Gastrocnemius medialis (tissue), 4 donors: ENCODE data around the gene FPR3. TPM values are rescaled to one million over a fixed set of nuclear protein-coding genes. Genes with fewer than 3 reads are reported as not detected.

Experiments
- ATAC-seq, 2 donors: fragments of 150-250 bp; one replicate each; pipeline ENCODE4 v1.9.1; 2016
- DNase-seq, 2 donors: peaks; one replicate each; pipeline ENCODE4 v3.0.0-alpha.2; 2019
- H3K27ac ChIP-seq, 4 donors: fragments of 200-600 bp; sonication (generic); 1 replicate in 1 of 4; 2 replicates in 3 of 4; pipeline ENCODE4 v1.5.1; 2016 to 2018; ENCODE audit warnings: mild to moderate bottlenecking in 2 of 4, moderate library complexity in 1 of 4
- H3K27me3 ChIP-seq, 3 donors: fragments of 200-600 bp; sonication (generic) in 2 of 3; 1 replicate in 1 of 3; 2 replicates in 2 of 3; pipeline versions ENCODE4 v1.5.1 to v1.6.0; 2016 to 2019; ENCODE audit warnings: mild to moderate bottlenecking in 1 of 3, moderate library complexity in 1 of 3
- H3K36me3 ChIP-seq, 2 donors: fragments of 200-600 bp; sonication (generic) in 1 of 2; one replicate each; pipeline ENCODE4 v1.5.1; 2017 to 2018
- H3K4me1 ChIP-seq, 2 donors: fragments of 200-600 bp; sonication (generic) in 1 of 2; one replicate each; pipeline ENCODE4 v1.5.1; 2016 to 2017; ENCODE audit warnings: mild to moderate bottlenecking in 2 of 2
- H3K4me3 ChIP-seq, 4 donors: fragments of 200-600 bp; sonication (generic) in 3 of 4; 1 replicate in 1 of 4; 2 replicates in 3 of 4; pipeline ENCODE4 v1.5.1; 2016 to 2019; ENCODE audit warnings: mild to moderate bottlenecking in 2 of 4
- H3K9me3 ChIP-seq, 3 donors: fragments of 200-600 bp; sonication (generic) in 2 of 3; 1 replicate in 1 of 3; 2 replicates in 2 of 3; pipeline ENCODE4 v1.5.1; 2016 to 2019
- POLR2A ChIP-seq, 2 donors: fragments of 450-650 bp; IDR thresholded peaks; one replicate each; pipeline ENCODE4 v1.6.1; 2017; ENCODE audit warnings: antibody characterized with exemption in 2 of 2, mild to moderate bottlenecking in 2 of 2, moderate library complexity in 2 of 2
- in situ Hi-C, 4 donors: fragments of 200-750 bp; cut with MboI; loops; one replicate each; pipeline versions ENCODE4 v1.15.0 to v1.8.0; 2017; ENCODE audit warnings: low sequenced_read_pairs in 4 of 4
- intact Hi-C: fragments of 100-400 bp; cut with DNase I; formaldehyde crosslinking; loops from one replicate; pipeline ENCODE4 v1.15.1; 2023; ENCODE audit warnings: low total_unique reads
- total RNA-seq, 4 donors: library from RNA; depleted of rRNA; stranded (reverse); fragments of >200 nt; gene quantifications; one replicate each; pipeline versions ENCODE4 v1.1.0 to v1.2.3, GENCODE V29; 2016
- TF ChIP-seq, protein P1 (sequence below), 5 experiments: fragments of 450-650 bp in 3 of 5; fragments of 200-600 bp in 2 of 5; sonication (generic) in 2 of 5; IDR thresholded peaks in 4 of 5; conservative IDR thresholded peaks in 1 of 5; 1 replicate in 4 of 5; 2 replicates in 1 of 5; pipeline ENCODE4 v1.5.1; 2016 to 2019; ENCODE audit warnings: antibody characterized with exemption in 5 of 5, mild to moderate bottlenecking in 3 of 5, moderate library complexity in 3 of 5

Gene FPR3
- total RNA-seq, 4 donors from 2014 or later: 0.66 to 2.2 (median 1.4) TPM

DNA sequence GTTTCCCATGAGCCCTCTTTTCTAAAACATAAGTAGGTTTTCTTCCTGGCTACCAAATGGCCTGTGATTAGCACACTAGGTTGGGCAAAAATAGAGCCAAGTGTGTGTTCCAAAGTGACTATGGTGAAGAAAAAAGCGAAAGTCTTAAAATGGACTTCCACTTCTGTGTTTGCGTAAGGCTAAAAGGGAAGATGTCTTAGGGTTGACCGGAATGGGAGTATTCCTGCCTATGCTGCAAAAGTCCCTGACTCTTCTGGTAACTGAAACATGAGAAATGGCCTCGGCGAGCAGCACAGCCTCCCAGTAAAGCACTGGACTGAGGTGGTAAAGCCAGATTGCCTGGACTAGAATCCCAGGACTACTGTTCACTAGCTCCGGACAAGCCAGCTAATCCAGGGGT, 40.8 kb upstream of the FPR3 start:
- in situ Hi-C loops (no loop called here), intact Hi-C loops (no loop called here)
- Histone ChIP-seq H3K27me3 (no peaks in the 10 kb centered on the region), H3K36me3 (no peaks in the 10 kb centered on the region), H3K27ac (no peak overlapping the region), H3K4me3 (no peak overlapping the region), H3K9me3 (no peaks in the 10 kb centered on the region), H3K4me1 (no peaks in the 10 kb centered on the region)
- peak; percentile 19 to 30 for ATAC-seq
- DNase-seq: no peak
- no peak for TF ChIP-seq POLR2A (IDR thresholded peaks at IDR 0.05)
- TF ChIP-seq, protein P1, sequence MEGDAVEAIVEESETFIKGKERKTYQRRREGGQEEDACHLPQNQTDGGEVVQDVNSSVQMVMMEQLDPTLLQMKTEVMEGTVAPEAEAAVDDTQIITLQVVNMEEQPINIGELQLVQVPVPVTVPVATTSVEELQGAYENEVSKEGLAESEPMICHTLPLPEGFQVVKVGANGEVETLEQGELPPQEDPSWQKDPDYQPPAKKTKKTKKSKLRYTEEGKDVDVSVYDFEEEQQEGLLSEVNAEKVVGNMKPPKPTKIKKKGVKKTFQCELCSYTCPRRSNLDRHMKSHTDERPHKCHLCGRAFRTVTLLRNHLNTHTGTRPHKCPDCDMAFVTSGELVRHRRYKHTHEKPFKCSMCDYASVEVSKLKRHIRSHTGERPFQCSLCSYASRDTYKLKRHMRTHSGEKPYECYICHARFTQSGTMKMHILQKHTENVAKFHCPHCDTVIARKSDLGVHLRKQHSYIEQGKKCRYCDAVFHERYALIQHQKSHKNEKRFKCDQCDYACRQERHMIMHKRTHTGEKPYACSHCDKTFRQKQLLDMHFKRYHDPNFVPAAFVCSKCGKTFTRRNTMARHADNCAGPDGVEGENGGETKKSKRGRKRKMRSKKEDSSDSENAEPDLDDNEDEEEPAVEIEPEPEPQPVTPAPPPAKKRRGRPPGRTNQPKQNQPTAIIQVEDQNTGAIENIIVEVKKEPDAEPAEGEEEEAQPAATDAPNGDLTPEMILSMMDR (IDR thresholded peaks at IDR 0.05 in 4 of 5, conservative IDR thresholded peaks at IDR 0.05 in 1 of 5): no peak

DNA sequence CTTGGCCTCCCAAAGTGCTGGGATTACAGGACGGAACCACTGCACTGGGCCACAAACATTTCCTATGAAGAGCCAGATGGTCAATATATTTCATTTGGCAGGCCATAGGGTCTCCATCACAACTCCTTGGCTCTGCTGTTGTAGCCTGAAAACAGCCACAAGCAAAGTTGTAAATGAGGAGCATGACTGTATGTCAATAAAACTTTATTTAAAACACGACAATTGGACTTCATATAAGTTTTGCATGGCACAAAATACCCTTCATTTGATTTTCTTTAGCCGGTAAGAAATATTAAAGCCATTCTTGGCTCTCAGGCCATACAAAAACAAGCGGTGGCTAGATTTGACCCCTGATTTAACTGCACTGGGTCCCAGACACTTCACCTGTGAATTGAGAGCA, 40.2 kb upstream of the FPR3 start:
- no peak overlapping the region for H3K27ac ChIP-seq
- ATAC-seq (no peak), DNase-seq (no peak)
- in situ Hi-C loops: no loop called here
- H3K9me3 ChIP-seq: no peaks in the 10 kb centered on the region
- no peaks in the 10 kb centered on the region for H3K4me1 ChIP-seq
- TF ChIP-seq POLR2A (IDR thresholded peaks at IDR 0.05): no peak
- TF ChIP-seq, protein P1 (IDR thresholded peaks at IDR 0.05 in 4 of 5, conservative IDR thresholded peaks at IDR 0.05 in 1 of 5): no peak
- H3K4me3 ChIP-seq: no peak overlapping the region
- intact Hi-C loops: no loop called here
- H3K27me3 ChIP-seq: no peaks in the 10 kb centered on the region
- H3K36me3 ChIP-seq: no peaks in the 10 kb centered on the region

DNA sequence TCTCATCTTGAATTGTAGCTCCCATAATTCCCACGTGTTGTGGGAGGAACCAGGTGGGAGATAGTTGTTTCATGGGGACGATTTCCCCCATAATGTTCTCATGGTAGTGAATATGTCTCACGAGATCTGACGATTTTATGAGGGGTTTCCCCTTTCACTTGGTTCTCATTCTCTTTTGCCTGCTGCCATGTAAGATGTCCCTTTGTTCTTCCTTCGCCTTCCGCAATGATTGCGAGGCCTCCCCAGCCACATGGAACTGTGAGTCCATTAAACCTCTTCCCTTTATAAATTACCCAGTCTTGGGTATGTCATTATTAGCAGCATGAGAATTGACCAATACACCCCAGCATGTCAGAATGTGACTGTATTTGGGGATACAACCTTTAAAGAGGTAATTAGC, 39.4 kb upstream of the FPR3 start:
- no peaks in the 10 kb centered on the region for H3K4me1 ChIP-seq
- H3K27ac ChIP-seq: no peak overlapping the region
- in situ Hi-C loops (no loop called here), intact Hi-C loops (no loop called here)
- no peaks in the 10 kb centered on the region for H3K27me3 ChIP-seq
- no peak for TF ChIP-seq POLR2A (IDR thresholded peaks at IDR 0.05)
- TF ChIP-seq, protein P1 (IDR thresholded peaks at IDR 0.05 in 4 of 5, conservative IDR thresholded peaks at IDR 0.05 in 1 of 5): no peak
- ATAC-seq (no peak), DNase-seq (no peak)
- H3K4me3 ChIP-seq: no peak overlapping the region
- no peaks in the 10 kb centered on the region for H3K36me3 ChIP-seq
- no peaks in the 10 kb centered on the region for H3K9me3 ChIP-seq

DNA sequence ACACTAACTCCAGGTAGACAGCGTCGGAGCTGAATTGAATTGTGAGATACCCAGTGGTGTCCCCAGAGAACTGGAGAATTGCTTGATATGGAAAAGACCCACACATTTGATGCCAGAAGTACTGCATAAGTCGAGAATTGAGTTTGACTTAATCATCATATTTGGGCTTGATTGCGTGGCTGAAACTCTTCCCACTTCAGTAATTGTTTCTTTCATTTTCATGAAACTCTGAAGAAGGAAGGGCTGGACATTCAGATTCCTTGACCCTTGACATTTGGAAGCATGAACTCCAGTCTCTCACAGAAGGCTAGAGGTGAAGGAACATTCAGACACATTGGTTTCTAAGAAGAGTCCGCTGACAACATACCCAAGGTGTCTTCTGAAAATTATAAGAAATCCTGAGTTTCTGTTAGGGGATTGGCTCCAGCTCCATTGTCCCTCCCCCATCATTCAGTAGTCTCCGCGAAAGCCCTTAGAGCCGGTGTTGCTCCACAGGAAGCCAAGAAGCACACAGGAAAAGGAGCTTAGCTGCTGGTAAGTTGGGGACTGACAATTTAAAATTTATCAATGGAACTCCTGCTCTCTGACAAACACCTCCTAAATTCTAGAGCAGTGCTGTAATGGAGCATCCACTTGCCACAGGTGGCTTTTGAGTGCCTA, 34.1 kb upstream of the FPR3 start, which contains the start of gene FPR2:
FPR2 (plus strand) TSS at position 484 of the 660 bp plus-strand sequence. CDS start 7,479 bp downstream, outside the sequence.
- no peaks in the 10 kb centered on the region for H3K27me3 ChIP-seq
- no peak within 1 kb of the TSS for H3K4me3 ChIP-seq
- no peaks in the 10 kb centered on the region for H3K36me3 ChIP-seq
- DNase-seq (no peak), ATAC-seq (no peak)
- in situ Hi-C loops: no loop called here
- H3K4me1 ChIP-seq: no peaks in the 10 kb centered on the region
- H3K27ac ChIP-seq: no peak within 1 kb of the TSS
- H3K9me3 ChIP-seq: no peaks in the 10 kb centered on the region
- intact Hi-C loops: no loop called here
- TF ChIP-seq, protein P1 (IDR thresholded peaks at IDR 0.05 in 4 of 5, conservative IDR thresholded peaks at IDR 0.05 in 1 of 5): no peak
- TF ChIP-seq POLR2A (IDR thresholded peaks at IDR 0.05): no peak

DNA sequence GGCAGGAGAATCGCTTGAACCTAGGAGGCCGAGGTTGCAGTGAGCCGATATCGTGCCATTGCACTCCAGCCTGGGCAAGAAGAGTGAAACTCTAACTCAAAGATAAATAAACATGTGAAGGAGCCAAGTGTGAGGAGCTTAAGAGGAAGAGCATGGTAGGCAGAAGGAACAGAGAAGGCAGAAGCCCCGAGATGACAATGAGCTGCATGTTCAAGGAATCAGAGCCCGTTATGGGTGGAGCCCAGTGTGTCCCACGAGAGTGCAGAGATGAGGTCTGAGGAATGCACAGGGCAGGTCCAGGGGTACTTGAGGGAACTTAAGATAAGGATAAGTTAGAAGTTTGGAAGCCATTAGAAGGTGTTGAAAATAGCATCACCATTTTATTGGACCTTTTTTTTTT, 33.3 kb upstream of the FPR3 start:
- no peak overlapping the region for H3K4me3 ChIP-seq
- no peaks in the 10 kb centered on the region for H3K36me3 ChIP-seq
- H3K27me3 ChIP-seq: no peaks in the 10 kb centered on the region
- TF ChIP-seq POLR2A (IDR thresholded peaks at IDR 0.05): no peak
- TF ChIP-seq, protein P1 (IDR thresholded peaks at IDR 0.05 in 4 of 5, conservative IDR thresholded peaks at IDR 0.05 in 1 of 5): no peak
- no peaks in the 10 kb centered on the region for H3K9me3 ChIP-seq
- ATAC-seq (no peak), DNase-seq (no peak)
- no peak overlapping the region for H3K27ac ChIP-seq
- intact Hi-C loops: no loop called here
- no peaks in the 10 kb centered on the region for H3K4me1 ChIP-seq
- in situ Hi-C loops: no loop called here
